Measurements from ENCODE around the gene ATP8B3.

DNA sequence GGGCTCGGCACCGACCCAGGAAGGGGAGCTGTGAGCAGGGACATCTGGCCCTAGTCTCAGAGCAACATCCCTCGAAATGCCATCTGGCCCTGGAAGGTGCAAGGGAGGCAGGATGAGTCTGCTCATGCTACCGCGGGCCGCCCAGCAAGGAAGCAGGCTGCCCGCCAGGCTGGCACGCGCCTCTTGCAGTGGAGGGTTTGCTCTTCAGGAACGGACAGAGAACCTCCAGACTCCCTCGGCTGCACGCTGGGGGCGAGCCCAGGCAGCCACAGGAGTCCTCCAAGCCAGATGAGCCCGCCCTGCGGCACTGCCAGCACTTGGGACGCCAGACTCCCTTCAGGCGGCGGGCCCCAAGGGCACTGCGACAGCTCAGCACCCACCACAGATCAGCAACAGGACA, 10.1 kb upstream of the ATP8B3 start:
- TF ChIP-seq KLF13 (CRISPR knock-in tag; IDR thresholded peaks at IDR 0.05): no peak
- TF ChIP-seq NR1H2 (CRISPR knock-in tag; IDR thresholded peaks at IDR 0.05; ENCODE audit: borderline replicate concordance, low read depth): no peak
- no peak for TF ChIP-seq ZNF605 (CRISPR knock-in tag; IDR thresholded peaks at IDR 0.05)
- TF ChIP-seq, protein P1, sequence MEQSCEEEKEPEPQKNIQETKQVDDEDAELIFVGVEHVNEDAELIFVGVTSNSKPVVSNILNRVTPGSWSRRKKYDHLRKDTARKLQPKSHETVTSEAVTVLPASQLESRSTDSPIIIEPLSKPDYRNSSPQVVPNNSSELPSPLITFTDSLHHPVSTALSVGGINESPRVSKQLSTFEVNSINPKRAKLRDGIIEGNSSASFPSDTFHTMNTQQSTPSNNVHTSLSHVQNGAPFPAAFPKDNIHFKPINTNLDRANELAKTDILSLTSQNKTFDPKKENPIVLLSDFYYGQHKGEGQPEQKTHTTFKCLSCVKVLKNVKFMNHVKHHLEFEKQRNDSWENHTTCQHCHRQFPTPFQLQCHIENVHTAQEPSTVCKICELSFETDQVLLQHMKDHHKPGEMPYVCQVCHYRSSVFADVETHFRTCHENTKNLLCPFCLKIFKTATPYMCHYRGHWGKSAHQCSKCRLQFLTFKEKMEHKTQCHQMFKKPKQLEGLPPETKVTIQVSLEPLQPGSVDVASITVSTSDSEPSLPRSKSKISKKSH (CRISPR knock-in tag; IDR thresholded peaks at IDR 0.05; ENCODE audit: borderline replicate concordance): no peak
- no peak for TF ChIP-seq MTA3 (CRISPR knock-in tag; IDR thresholded peaks at IDR 0.05)
- TF ChIP-seq RXRA (CRISPR knock-in tag; IDR thresholded peaks at IDR 0.05): no peak
- TF ChIP-seq, protein P2, sequence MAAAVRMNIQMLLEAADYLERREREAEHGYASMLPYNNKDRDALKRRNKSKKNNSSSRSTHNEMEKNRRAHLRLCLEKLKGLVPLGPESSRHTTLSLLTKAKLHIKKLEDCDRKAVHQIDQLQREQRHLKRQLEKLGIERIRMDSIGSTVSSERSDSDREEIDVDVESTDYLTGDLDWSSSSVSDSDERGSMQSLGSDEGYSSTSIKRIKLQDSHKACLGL (CRISPR knock-in tag; IDR thresholded peaks at IDR 0.05): no peak
- TF ChIP-seq, protein P3, sequence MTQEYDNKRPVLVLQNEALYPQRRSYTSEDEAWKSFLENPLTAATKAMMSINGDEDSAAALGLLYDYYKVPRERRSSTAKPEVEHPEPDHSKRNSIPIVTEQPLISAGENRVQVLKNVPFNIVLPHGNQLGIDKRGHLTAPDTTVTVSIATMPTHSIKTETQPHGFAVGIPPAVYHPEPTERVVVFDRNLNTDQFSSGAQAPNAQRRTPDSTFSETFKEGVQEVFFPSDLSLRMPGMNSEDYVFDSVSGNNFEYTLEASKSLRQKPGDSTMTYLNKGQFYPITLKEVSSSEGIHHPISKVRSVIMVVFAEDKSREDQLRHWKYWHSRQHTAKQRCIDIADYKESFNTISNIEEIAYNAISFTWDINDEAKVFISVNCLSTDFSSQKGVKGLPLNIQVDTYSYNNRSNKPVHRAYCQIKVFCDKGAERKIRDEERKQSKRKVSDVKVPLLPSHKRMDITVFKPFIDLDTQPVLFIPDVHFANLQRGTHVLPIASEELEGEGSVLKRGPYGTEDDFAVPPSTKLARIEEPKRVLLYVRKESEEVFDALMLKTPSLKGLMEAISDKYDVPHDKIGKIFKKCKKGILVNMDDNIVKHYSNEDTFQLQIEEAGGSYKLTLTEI (CRISPR knock-in tag; conservative IDR thresholded peaks at IDR 0.05): no peak
- no peak for TF ChIP-seq ADNP (CRISPR knock-in tag; IDR thresholded peaks at IDR 0.05)
- TF ChIP-seq NBN (conservative IDR thresholded peaks at IDR 0.05): no peak
- no peak for TF ChIP-seq POLR2A (IDR thresholded peaks at IDR 0.05; ENCODE audit: insufficient read depth in 1 of 2, low read depth in 2 of 2, low read length in 2 of 2)
- TF ChIP-seq GTF2F1 (IDR thresholded peaks at IDR 0.05; ENCODE audit: low read length): no peak
